Measurements from ENCODE around the gene RNF133.
"Not testable (repeated sequence)": the region's sequence is repeated elsewhere in the genome, so short reads cannot be mapped to it uniquely, and the experiment has no call there.

RNF133 gene

GRCh38 chr7:122688400-122688998 is 10.4 kb downstream of the RNF133 start:
- DNase-seq, result no peak

- no peak for DNase-seq
These were observed 12.5 kb downstream of the RNF133 start for GRCh38 chr7:122686360-122686878.

- no peak for DNase-seq
These were observed 14.4 kb downstream of the RNF133 start for GRCh38 chr7:122684504-122684903.

- no peak for DNase-seq
These were observed 15.9 kb downstream of the RNF133 start for GRCh38 chr7:122682815-122683550.

GRCh38 chr7:122681186-122681585 is 17.7 kb downstream of the RNF133 start:
- DNase-seq, result not testable (repeated sequence)

GRCh38 chr7:122679813-122680212 is 19.1 kb downstream of the RNF133 start:
- no peak for DNase-seq

- DNase-seq, result not testable (repeated sequence)
These were observed 19.6 kb downstream of the RNF133 start for GRCh38 chr7:122679269-122679709.

- DNase-seq, result no peak
These were observed 21.8 kb downstream of the RNF133 start for GRCh38 chr7:122677149-122677548.

- no peak for DNase-seq
These were observed 22.5 kb downstream of the RNF133 start for GRCh38 chr7:122676466-122676865.

- no peak for DNase-seq
These were observed 23.3 kb downstream of the RNF133 start for GRCh38 chr7:122675621-122676020.

GRCh38 chr7:122675011-122675410 is 23.9 kb downstream of the RNF133 start:
- DNase-seq, result no peak

- DNase-seq, result no peak
These were observed 24.4 kb downstream of the RNF133 start for GRCh38 chr7:122674502-122674901.

GRCh38 chr7:122673951-122674350 is 25.0 kb downstream of the RNF133 start:
- no peak for DNase-seq

GRCh38 chr7:122672536-122672935 is 26.4 kb downstream of the RNF133 start:
- no peak for DNase-seq

- no peak for DNase-seq
These were observed 35.2 kb downstream of the RNF133 start for GRCh38 chr7:122663733-122664132.

GRCh38 chr7:122658856-122659255 is 40.1 kb downstream of the RNF133 start:
- no peak for DNase-seq

GRCh38 chr7:122653685-122654084 is 45.2 kb downstream of the RNF133 start:
- DNase-seq, result no peak

- DNase-seq, result no peak
These were observed 46.0 kb downstream of the RNF133 start for GRCh38 chr7:122652876-122653275.

- no peak for DNase-seq
These were observed 47.5 kb downstream of the RNF133 start for GRCh38 chr7:122651451-122651850.
